A549 treated with GW870086 at 1 μM for 4 hours (cell line): ENCODE results near the gene ZFAND5. TPM values are rescaled to one million over a fixed set of nuclear protein-coding genes. Genes with fewer than 3 reads are reported as not detected.

Source experiments
- total RNA-seq: library from RNA; stranded (reverse); fragments of 200-300 nt; extraction: Qiagen RNA extraction; gene quantifications from 5 replicates; pipeline ENCODE4 v1.2.3, GENCODE V29; 2022; ENCODE audit warnings: low read depth

ZFAND5 gene, protein sequence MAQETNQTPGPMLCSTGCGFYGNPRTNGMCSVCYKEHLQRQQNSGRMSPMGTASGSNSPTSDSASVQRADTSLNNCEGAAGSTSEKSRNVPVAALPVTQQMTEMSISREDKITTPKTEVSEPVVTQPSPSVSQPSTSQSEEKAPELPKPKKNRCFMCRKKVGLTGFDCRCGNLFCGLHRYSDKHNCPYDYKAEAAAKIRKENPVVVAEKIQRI
- total RNA-seq = 112 to 146 TPM (median 145 TPM) in 5 replicates

DNA sequence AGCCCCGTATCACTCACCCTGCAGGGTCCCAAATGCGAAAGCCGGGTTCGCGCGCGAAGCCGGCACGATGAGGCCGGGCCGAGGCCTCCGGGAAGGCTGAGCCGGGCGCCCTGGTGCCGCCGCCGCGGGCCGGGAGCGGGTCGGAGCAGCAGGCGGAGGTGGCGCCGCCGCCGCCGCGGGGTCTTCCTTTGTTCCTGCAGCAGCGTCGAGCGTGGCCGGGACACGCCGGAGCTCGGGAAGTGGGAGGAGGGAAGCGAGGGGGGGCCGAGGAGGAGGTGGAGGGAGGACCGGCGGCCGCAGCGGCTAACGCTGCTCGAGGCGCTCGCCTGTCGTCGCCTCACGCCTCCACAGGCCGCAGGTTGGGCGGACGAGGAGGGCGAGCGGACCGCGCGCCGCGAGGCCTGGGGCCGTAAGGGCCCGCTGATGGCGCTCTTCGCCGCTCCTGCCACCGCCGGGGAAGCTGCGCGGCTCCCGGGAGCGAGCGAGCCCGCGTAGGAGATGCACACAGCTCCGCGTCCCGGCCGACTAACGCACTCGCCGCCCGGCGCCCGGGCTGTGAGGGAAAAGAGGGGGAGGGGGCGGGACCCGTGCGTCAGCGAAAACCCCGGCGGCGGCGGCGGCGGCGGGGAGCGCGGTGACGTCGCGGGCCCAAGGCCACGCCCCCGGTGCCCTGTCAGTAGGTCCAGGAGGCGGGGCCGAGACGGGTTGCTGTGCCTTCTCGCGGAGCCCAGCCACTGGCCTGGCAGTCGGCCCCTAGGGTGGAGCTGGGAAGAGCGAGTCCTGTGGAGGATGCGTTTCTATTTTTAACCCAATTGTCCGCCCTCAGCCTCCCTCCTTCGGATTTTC is at the start of gene ZFAND5:
Gene ZFAND5 (minus strand): TSS at position 530 of the 846 bp plus-strand sequence. CDS start 4,430 bp downstream, outside the sequence.

Other genes starting within 250 kb of the ZFAND5 start
- 1.2 to 1.3 TPM (median 1.2 TPM) in 5 replicates for gene GDA, start 215.8 kb downstream of the ZFAND5 start, total RNA-seq
- 0.06 to 0.29 TPM (median 0.13 TPM) in 3 of 5 replicates, not detected in the others for gene TMC1, start 156.4 kb upstream of the ZFAND5 start, total RNA-seq